IPS-20b (cell line): ENCODE data around the gene BFSP2.
"Not testable (repeated sequence)": the region's sequence is repeated elsewhere in the genome, so short reads cannot be mapped to it uniquely, and the experiment has no call there.

Experiments used
- H3K27ac ChIP-seq: one replicate; pipeline ENCODE4 v1.5.1; 2013; ENCODE audit warnings: low read length
- H3K27me3 ChIP-seq: 2 replicates; pipeline ENCODE4 v1.6.1; 2013; ENCODE audit warnings: mild to moderate bottlenecking, low read length, inconsistent platforms; ENCODE audit not compliant: insufficient read depth
- H3K36me3 ChIP-seq: 2 replicates; pipeline ENCODE4 v1.6.1; 2013; ENCODE audit warnings: low read depth, mild to moderate bottlenecking, inconsistent platforms, low read length, moderate library complexity; ENCODE audit not compliant: insufficient read depth
- H3K4me1 ChIP-seq: 2 replicates; pipeline ENCODE4 v1.6.1; 2013; ENCODE audit warnings: mild to moderate bottlenecking, control low read depth, inconsistent platforms, low read length, moderate library complexity; ENCODE audit not compliant: insufficient read depth
- H3K4me3 ChIP-seq: 2 replicates; pipeline ENCODE4 v1.5.1; 2013; ENCODE audit warnings: mild to moderate bottlenecking, low read length, inconsistent platforms
- H3K9ac ChIP-seq: 2 replicates; pipeline ENCODE4 v1.6.1; 2013; ENCODE audit warnings: low read depth, mild to moderate bottlenecking, inconsistent platforms, low read length, moderate library complexity
- H3K9me3 ChIP-seq: 2 replicates; pipeline ENCODE4 v1.6.1; 2013; ENCODE audit warnings: mild to moderate bottlenecking, low read depth, low read length, inconsistent platforms; ENCODE audit not compliant: insufficient read depth

BFSP2 gene

GRCh38 chr3:133490468-133491351, 90.9 kb downstream of the BFSP2 start:
- H3K27ac ChIP-seq: no peak overlapping the region
- no peak overlapping the region for H3K9ac ChIP-seq
- peaks cover 25% of the 10 kb centered on the region for H3K9me3 ChIP-seq
- H3K4me1 ChIP-seq: peaks cover 7% of the 10 kb centered on the region; the same call in 1 of the 2 replicates
- no peaks in the 10 kb centered on the region for H3K36me3 ChIP-seq
- H3K4me3 ChIP-seq: no peak overlapping the region
- no peaks in the 10 kb centered on the region for H3K27me3 ChIP-seq

GRCh38 chr3:133491481-133492059, 91.7 kb downstream of the BFSP2 start:
- peaks cover 7% of the 10 kb centered on the region; the same call in 1 of the 2 replicates for H3K4me1 ChIP-seq
- H3K27ac ChIP-seq: no peak overlapping the region
- H3K4me3 ChIP-seq: no peak overlapping the region
- no peak overlapping the region for H3K9ac ChIP-seq
- H3K27me3 ChIP-seq: no peaks in the 10 kb centered on the region
- no peaks in the 10 kb centered on the region for H3K36me3 ChIP-seq
- H3K9me3 ChIP-seq: peaks cover 19% of the 10 kb centered on the region

- Histone ChIP-seq H3K27ac (no peak overlapping the region), H3K9ac (no peak overlapping the region), H3K4me1 (peaks cover 7% of the 10 kb centered on the region; the same call in 1 of the 2 replicates), H3K36me3 (no peaks in the 10 kb centered on the region), H3K9me3 (peaks cover 12% of the 10 kb centered on the region), H3K27me3 (no peaks in the 10 kb centered on the region), H3K4me3 (no peak overlapping the region)
These were observed 92.4 kb downstream of the BFSP2 start for GRCh38 chr3:133492159-133492741.

- H3K27ac ChIP-seq: no peak overlapping the region
- H3K4me3 ChIP-seq: no peak overlapping the region
- no peaks in the 10 kb centered on the region for H3K27me3 ChIP-seq
- no peak overlapping the region for H3K9ac ChIP-seq
- H3K9me3 ChIP-seq: no peaks in the 10 kb centered on the region
- peaks cover 1% of the 10 kb centered on the region; the same call in 1 of the 2 replicates for H3K4me1 ChIP-seq
- no peaks in the 10 kb centered on the region for H3K36me3 ChIP-seq
These were observed 94.6 kb downstream of the BFSP2 start for GRCh38 chr3:133494469-133494868.

- H3K4me1 ChIP-seq, H3K4me3 ChIP-seq, H3K36me3 ChIP-seq, H3K27ac ChIP-seq, H3K9ac ChIP-seq, H3K27me3 ChIP-seq, H3K9me3 ChIP-seq: not testable (repeated sequence)
These were observed 102.7 kb downstream of the BFSP2 start for GRCh38 chr3:133502542-133502941.

GRCh38 chr3:133503409-133503808, 103.6 kb downstream of the BFSP2 start:
- H3K27ac ChIP-seq: no peak overlapping the region
- H3K27me3 ChIP-seq: no peaks in the 10 kb centered on the region
- no peak overlapping the region for H3K9ac ChIP-seq
- no peak overlapping the region for H3K4me3 ChIP-seq
- no peaks in the 10 kb centered on the region for H3K36me3 ChIP-seq
- no peaks in the 10 kb centered on the region for H3K9me3 ChIP-seq
- H3K4me1 ChIP-seq: no peaks in the 10 kb centered on the region

GRCh38 chr3:133504736-133505135, 104.9 kb downstream of the BFSP2 start:
- Histone ChIP-seq H3K9ac (no peak overlapping the region), H3K27me3 (no peaks in the 10 kb centered on the region), H3K27ac (no peak overlapping the region), H3K36me3 (no peaks in the 10 kb centered on the region), H3K4me1 (no peaks in the 10 kb centered on the region), H3K9me3 (no peaks in the 10 kb centered on the region), H3K4me3 (no peak overlapping the region)

- Histone ChIP-seq H3K4me1 (no peaks in the 10 kb centered on the region), H3K9me3 (no peaks in the 10 kb centered on the region), H3K4me3 (no peak overlapping the region), H3K27ac (no peak overlapping the region), H3K36me3 (no peaks in the 10 kb centered on the region), H3K27me3 (no peaks in the 10 kb centered on the region), H3K9ac (no peak overlapping the region)
These were observed 106.0 kb downstream of the BFSP2 start for GRCh38 chr3:133505813-133506212.

GRCh38 chr3:133506215-133506901, 106.5 kb downstream of the BFSP2 start:
- H3K4me1 ChIP-seq: no peaks in the 10 kb centered on the region
- H3K9me3 ChIP-seq: no peaks in the 10 kb centered on the region
- no peaks in the 10 kb centered on the region for H3K36me3 ChIP-seq
- no peaks in the 10 kb centered on the region for H3K27me3 ChIP-seq
- H3K27ac ChIP-seq: no peak overlapping the region
- no peak overlapping the region for H3K4me3 ChIP-seq
- H3K9ac ChIP-seq: no peak overlapping the region

GRCh38 chr3:133509488-133509887, 109.6 kb downstream of the BFSP2 start:
- H3K9ac ChIP-seq: no peak overlapping the region
- no peaks in the 10 kb centered on the region for H3K4me1 ChIP-seq
- H3K27me3 ChIP-seq: no peaks in the 10 kb centered on the region
- no peaks in the 10 kb centered on the region for H3K36me3 ChIP-seq
- H3K27ac ChIP-seq: no peak overlapping the region
- no peak overlapping the region for H3K4me3 ChIP-seq
- H3K9me3 ChIP-seq: no peaks in the 10 kb centered on the region

GRCh38 chr3:133512416-133513089, 112.7 kb downstream of the BFSP2 start:
- H3K4me1 ChIP-seq: no peaks in the 10 kb centered on the region
- no peak overlapping the region for H3K9ac ChIP-seq
- no peak overlapping the region for H3K4me3 ChIP-seq
- H3K27me3 ChIP-seq: no peaks in the 10 kb centered on the region
- H3K36me3 ChIP-seq: no peaks in the 10 kb centered on the region
- no peaks in the 10 kb centered on the region for H3K9me3 ChIP-seq
- no peak overlapping the region for H3K27ac ChIP-seq
